GM23338 (cell line): Measurements from ENCODE around the gene GFOD1. TPM values are rescaled to one million over a fixed set of nuclear protein-coding genes. Genes with fewer than 3 reads are reported as not detected.

Experiments
- ATAC-seq: fragments of 200-7000 bp; cut with Tn5 transposase; 3 replicates; pipeline ENCODE4 v1.9.1; 2020
- DNase-seq: peaks from one replicate; pipeline ENCODE4 v3.0.0-alpha.2; 2015; ENCODE audit warnings: low spot score
- H2AFZ ChIP-seq: fragments of 200-600 bp; sonication (generic); 2 replicates; pipeline ENCODE4 v1.8.0; 2016; ENCODE audit warnings: antibody characterized with exemption, mild to moderate bottlenecking, moderate library complexity
- H3F3A ChIP-seq: fragments of 200-600 bp; sonication (generic); replicated peaks from 2 replicates; pipeline ENCODE4 v1.8.0; 2017; ENCODE audit warnings: antibody characterized with exemption, mixed run types, low read depth
- H3K27ac ChIP-seq: fragments of 200-600 bp; sonication (generic); 2 replicates; pipeline ENCODE4 v1.6.1; 2016; ENCODE audit warnings: low read depth
- H3K27me3 ChIP-seq: fragments of 200-600 bp; sonication (generic); 2 replicates; pipeline ENCODE4 v1.8.0; 2016; ENCODE audit warnings: mild to moderate bottlenecking, mixed run types, moderate library complexity; ENCODE audit not compliant: insufficient read depth
- H3K36me3 ChIP-seq: fragments of 200-600 bp; sonication (generic); 2 replicates; pipeline ENCODE4 v1.8.0; 2016; ENCODE audit warnings: mild to moderate bottlenecking; ENCODE audit not compliant: insufficient read depth
- H3K4me1 ChIP-seq: fragments of 200-600 bp; sonication (generic); 2 replicates; pipeline ENCODE4 v1.8.0; 2016; ENCODE audit warnings: mild to moderate bottlenecking, moderate library complexity; ENCODE audit not compliant: insufficient read depth
- H3K4me2 ChIP-seq: fragments of 200-600 bp; sonication (generic); 2 replicates; pipeline ENCODE4 v1.7.1; 2017; ENCODE audit warnings: mixed run types
- H3K4me3 ChIP-seq: fragments of 200-600 bp; sonication (generic); 2 replicates; pipeline ENCODE4 v1.6.1; 2016; ENCODE audit warnings: mixed run types
- H3K79me2 ChIP-seq: fragments of 200-600 bp; sonication (generic); replicated peaks from 2 replicates; pipeline ENCODE4 v1.8.0; 2017; ENCODE audit warnings: mild to moderate bottlenecking; ENCODE audit not compliant: insufficient read depth
- H3K9me2 ChIP-seq: fragments of 200-600 bp; sonication (generic); 2 replicates; pipeline ENCODE4 v1.8.0; 2017; ENCODE audit not compliant: insufficient read depth
- H4K20me1 ChIP-seq: fragments of 200-600 bp; sonication (generic); replicated peaks from 2 replicates; pipeline ENCODE4 v1.8.0; 2017; ENCODE audit warnings: mild to moderate bottlenecking; ENCODE audit not compliant: insufficient read depth
- H3K27ac Mint-ChIP-seq: 2 replicates; pipeline ENCODE4 v1.8.0; 2020; ENCODE audit warnings: inconsistent platforms, mild to moderate bottlenecking, moderate library complexity, mixed read lengths
- H3K27me3 Mint-ChIP-seq: 3 replicates; pipeline ENCODE4 v1.8.0; 2022; ENCODE audit warnings: low read depth, mild to moderate bottlenecking, moderate library complexity, mixed read lengths, inconsistent platforms; ENCODE audit not compliant: insufficient read depth, poor library complexity
- H3K36me3 Mint-ChIP-seq: 3 replicates; pipeline ENCODE4 v1.8.0; 2021; ENCODE audit warnings: low read depth, mild to moderate bottlenecking, inconsistent platforms, moderate library complexity, mixed read lengths
- H3K4me1 Mint-ChIP-seq: 3 replicates; pipeline ENCODE4 v1.8.0; 2020; ENCODE audit warnings: mild to moderate bottlenecking, inconsistent platforms, mixed read lengths
- H3K4me3 Mint-ChIP-seq: 3 replicates; pipeline ENCODE4 v1.8.0; 2021; ENCODE audit warnings: moderate library complexity, mild to moderate bottlenecking, inconsistent platforms, mixed read lengths
- H3K9me3 Mint-ChIP-seq: 3 replicates; pipeline ENCODE4 v1.8.0; 2020; ENCODE audit warnings: moderate library complexity, mild to moderate bottlenecking, inconsistent platforms, mixed read lengths
- ETS1 ChIP-seq: IDR thresholded peaks from 2 replicates; pipeline ENCODE4 v1.6.1; 2016; ENCODE audit warnings: antibody characterized with exemption
- EZH2 ChIP-seq: fragments of 200-600 bp; sonication (generic); IDR thresholded peaks from one replicate; pipeline ENCODE4 v1.8.0; 2017; ENCODE audit warnings: antibody characterized with exemption, mild to moderate bottlenecking, low read depth; ENCODE audit not compliant: unreplicated experiment
- EZH2phosphoT487 ChIP-seq: fragments of 200-600 bp; sonication (generic); IDR thresholded peaks from one replicate; pipeline ENCODE4 v1.8.1; 2018; ENCODE audit warnings: antibody characterized with exemption; ENCODE audit not compliant: unreplicated experiment
- JUNB ChIP-seq: IDR thresholded peaks from one replicate; pipeline ENCODE4 v1.6.1; 2016; ENCODE audit warnings: antibody characterized with exemption; ENCODE audit not compliant: unreplicated experiment
- POLR2AphosphoS5 ChIP-seq: IDR thresholded peaks from 2 replicates; pipeline ENCODE4 v1.6.1; 2016; ENCODE audit warnings: antibody characterized with exemption, low read depth
- REST ChIP-seq: IDR thresholded peaks from one replicate; pipeline ENCODE4 v1.6.1; 2018; ENCODE audit warnings: antibody characterized with exemption; ENCODE audit not compliant: unreplicated experiment
- STAT1 ChIP-seq: IDR thresholded peaks from one replicate; pipeline ENCODE4 v1.6.1; 2016; ENCODE audit warnings: antibody characterized with exemption; ENCODE audit not compliant: unreplicated experiment
- ZNF114 ChIP-seq: fragments of 250-450 bp; sonication (Bioruptor Pico); IDR thresholded peaks from 2 replicates; pipeline ENCODE4 v1.5.0; 2020; ENCODE audit warnings: mild to moderate bottlenecking, moderate library complexity
- ZNF331 ChIP-seq: fragments of 250-450 bp; sonication (Bioruptor Pico); IDR thresholded peaks from 2 replicates; pipeline ENCODE4 v1.5.0; 2020; ENCODE audit warnings: low read depth, mild to moderate bottlenecking, moderate library complexity
- polyA plus RNA-seq: library from polyadenylated mRNA; unstranded; fragments of >200 nt; fragmentation: Nextera tagmentation; extraction: Ambion mirVana; gene quantifications from 2 replicates; pipeline ENCODE4 v1.2.1, GENCODE V29; 2016
- total RNA-seq: library from RNA; depleted of rRNA; stranded (reverse); fragments of >200 nt; shearing (Covaris generic); gene quantifications from 2 replicates; pipeline ENCODE4 v1.2.3, GENCODE V29; 2014
- TF ChIP-seq, protein P1 (sequence below), 2 experiments: fragments of 200-600 bp in 1 of 2; sonication (generic) in 1 of 2; conservative IDR thresholded peaks; 2 replicates each; pipeline versions ENCODE4 v1.5.1 to v1.6.1; 2016 to 2017; ENCODE audit warnings: antibody characterized with exemption in 2 of 2, low read depth in 2 of 2, mild to moderate bottlenecking in 2 of 2, moderate library complexity in 1 of 2
- TF ChIP-seq, protein P2 (sequence below): fragments of 250-450 bp; sonication (Bioruptor Pico); IDR thresholded peaks from 2 replicates; pipeline ENCODE4 v1.5.0; 2020; ENCODE audit warnings: mild to moderate bottlenecking, moderate library complexity

The GFOD1 gene
- total and polyA plus RNA-seq, 2 experiments from 2014 or later = 4.9 to 12.8 TPM

DNA sequence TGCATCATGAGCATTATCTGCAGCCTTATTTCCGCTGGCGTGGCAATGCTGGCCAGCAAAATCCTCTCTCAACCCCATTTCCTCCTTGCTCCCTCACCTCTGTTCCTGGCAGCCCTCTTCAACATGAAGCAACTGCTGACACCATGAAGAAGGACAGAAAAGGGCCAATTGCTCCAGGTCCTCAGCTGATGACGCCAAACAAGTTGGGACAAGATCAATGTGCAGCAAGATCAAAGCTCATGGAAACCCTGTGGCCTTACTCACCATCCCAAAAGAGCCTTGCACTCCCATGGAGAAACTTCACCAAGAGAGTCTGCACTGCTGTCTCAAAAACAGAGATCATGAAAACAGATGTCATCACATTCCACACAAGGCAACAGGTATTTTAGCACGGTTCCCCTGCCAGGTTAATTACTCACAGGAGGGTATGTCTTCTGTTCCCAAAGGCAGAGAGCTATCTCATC is 7.4 kb downstream of the GFOD1 start (continued):
- TF ChIP-seq REST = no peak
- no peak for TF ChIP-seq EZH2phosphoT487
- TF ChIP-seq, protein P1, sequence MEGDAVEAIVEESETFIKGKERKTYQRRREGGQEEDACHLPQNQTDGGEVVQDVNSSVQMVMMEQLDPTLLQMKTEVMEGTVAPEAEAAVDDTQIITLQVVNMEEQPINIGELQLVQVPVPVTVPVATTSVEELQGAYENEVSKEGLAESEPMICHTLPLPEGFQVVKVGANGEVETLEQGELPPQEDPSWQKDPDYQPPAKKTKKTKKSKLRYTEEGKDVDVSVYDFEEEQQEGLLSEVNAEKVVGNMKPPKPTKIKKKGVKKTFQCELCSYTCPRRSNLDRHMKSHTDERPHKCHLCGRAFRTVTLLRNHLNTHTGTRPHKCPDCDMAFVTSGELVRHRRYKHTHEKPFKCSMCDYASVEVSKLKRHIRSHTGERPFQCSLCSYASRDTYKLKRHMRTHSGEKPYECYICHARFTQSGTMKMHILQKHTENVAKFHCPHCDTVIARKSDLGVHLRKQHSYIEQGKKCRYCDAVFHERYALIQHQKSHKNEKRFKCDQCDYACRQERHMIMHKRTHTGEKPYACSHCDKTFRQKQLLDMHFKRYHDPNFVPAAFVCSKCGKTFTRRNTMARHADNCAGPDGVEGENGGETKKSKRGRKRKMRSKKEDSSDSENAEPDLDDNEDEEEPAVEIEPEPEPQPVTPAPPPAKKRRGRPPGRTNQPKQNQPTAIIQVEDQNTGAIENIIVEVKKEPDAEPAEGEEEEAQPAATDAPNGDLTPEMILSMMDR (conservative IDR thresholded peaks at IDR 0.05; ENCODE audit: low read depth in 2 of 2) = no peak

DNA sequence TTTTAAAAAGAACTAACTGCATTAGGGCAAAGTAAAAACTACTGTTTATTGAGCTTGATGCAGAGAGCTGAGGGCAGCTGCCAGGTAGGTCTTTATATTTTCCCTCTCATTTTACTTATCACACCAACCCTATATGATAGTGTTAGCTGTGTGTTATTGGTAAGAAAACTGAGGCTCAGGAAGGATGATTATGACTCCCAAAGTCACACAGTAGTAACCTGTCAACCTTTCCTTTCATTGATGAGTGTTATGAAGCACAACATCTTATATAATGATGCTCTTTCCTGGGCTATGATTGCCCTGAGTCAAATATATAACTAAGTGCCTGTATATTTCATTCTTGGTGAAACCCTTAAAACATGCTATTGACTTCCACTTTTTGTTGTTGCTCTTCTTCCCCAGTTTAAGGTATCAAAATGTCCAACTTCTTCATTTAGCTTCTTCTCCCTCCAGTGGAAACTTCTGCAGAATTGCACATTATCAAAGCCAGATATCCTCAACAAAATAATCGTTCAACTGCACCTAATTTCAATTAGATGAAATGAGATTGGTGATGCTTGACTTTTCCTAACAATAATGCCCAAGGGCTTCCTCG is 8.1 kb downstream of the GFOD1 start:
- Histone ChIP-seq H3K4me3 (no peak overlapping the region), H3K27me3 (peaks cover 15% of the 10 kb centered on the region), H3K4me1 (no peaks in the 10 kb centered on the region; the same call in 1 of the 2 replicates), H3K27ac (no peak overlapping the region), H3K4me2 (no peak overlapping the region), H3K9me2 (no peaks in the 10 kb centered on the region), H2AFZ (no peak overlapping the region), H3F3A (no peaks in the 10 kb centered on the region), H3K79me2 (peaks cover 40% of the 10 kb centered on the region), H3K36me3 (no peaks in the 10 kb centered on the region), H4K20me1 (no peaks in the 10 kb centered on the region; the same call in 1 of the 2 replicates)
- Mint-ChIP-seq H3K27me3 (peaks cover 4% of the 10 kb centered on the region), H3K4me1 (peaks cover 16% of the 10 kb centered on the region), H3K9me3 (no peaks in the 10 kb centered on the region; the same call in 2 of the 3 replicates), H3K36me3 (peaks cover 6% of the 10 kb centered on the region; the same call in 2 of the 3 replicates), H3K27ac (no peak overlapping the region), H3K4me3 (no peak overlapping the region)
- DNase-seq (no peak), ATAC-seq (no peak)
- TF ChIP-seq, protein P2, sequence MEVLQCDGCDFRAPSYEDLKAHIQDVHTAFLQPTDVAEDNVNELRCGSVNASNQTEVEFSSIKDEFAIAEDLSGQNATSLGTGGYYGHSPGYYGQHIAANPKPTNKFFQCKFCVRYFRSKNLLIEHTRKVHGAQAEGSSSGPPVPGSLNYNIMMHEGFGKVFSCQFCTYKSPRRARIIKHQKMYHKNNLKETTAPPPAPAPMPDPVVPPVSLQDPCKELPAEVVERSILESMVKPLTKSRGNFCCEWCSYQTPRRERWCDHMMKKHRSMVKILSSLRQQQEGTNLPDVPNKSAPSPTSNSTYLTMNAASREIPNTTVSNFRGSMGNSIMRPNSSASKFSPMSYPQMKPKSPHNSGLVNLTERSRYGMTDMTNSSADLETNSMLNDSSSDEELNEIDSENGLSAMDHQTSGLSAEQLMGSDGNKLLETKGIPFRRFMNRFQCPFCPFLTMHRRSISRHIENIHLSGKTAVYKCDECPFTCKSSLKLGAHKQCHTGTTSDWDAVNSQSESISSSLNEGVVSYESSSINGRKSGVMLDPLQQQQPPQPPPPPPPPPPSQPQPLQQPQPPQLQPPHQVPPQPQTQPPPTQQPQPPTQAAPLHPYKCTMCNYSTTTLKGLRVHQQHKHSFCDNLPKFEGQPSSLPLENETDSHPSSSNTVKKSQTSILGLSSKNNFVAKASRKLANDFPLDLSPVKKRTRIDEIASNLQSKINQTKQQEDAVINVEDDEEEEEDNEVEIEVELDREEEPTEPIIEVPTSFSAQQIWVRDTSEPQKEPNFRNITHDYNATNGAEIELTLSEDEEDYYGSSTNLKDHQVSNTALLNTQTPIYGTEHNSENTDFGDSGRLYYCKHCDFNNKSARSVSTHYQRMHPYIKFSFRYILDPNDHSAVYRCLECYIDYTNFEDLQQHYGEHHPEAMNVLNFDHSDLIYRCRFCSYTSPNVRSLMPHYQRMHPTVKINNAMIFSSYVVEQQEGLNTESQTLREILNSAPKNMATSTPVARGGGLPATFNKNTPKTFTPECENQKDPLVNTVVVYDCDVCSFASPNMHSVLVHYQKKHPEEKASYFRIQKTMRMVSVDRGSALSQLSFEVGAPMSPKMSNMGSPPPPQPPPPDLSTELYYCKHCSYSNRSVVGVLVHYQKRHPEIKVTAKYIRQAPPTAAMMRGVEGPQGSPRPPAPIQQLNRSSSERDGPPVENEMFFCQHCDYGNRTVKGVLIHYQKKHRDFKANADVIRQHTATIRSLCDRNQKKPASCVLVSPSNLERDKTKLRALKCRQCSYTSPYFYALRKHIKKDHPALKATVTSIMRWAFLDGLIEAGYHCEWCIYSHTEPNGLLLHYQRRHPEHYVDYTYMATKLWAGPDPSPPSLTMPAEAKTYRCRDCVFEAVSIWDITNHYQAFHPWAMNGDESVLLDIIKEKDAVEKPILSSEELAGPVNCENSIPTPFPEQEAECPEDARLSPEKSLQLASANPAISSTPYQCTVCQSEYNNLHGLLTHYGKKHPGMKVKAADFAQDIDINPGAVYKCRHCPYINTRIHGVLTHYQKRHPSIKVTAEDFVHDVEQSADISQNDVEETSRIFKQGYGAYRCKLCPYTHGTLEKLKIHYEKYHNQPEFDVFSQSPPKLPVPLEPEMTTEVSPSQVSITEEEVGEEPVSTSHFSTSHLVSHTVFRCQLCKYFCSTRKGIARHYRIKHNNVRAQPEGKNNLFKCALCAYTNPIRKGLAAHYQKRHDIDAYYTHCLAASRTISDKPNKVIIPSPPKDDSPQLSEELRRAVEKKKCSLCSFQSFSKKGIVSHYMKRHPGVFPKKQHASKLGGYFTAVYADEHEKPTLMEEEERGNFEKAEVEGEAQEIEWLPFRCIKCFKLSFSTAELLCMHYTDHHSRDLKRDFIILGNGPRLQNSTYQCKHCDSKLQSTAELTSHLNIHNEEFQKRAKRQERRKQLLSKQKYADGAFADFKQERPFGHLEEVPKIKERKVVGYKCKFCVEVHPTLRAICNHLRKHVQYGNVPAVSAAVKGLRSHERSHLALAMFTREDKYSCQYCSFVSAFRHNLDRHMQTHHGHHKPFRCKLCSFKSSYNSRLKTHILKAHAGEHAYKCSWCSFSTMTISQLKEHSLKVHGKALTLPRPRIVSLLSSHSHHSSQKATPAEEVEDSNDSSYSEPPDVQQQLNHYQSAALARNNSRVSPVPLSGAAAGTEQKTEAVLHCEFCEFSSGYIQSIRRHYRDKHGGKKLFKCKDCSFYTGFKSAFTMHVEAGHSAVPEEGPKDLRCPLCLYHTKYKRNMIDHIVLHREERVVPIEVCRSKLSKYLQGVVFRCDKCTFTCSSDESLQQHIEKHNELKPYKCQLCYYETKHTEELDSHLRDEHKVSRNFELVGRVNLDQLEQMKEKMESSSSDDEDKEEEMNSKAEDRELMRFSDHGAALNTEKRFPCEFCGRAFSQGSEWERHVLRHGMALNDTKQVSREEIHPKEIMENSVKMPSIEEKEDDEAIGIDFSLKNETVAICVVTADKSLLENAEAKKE (CRISPR knock-in tag) = no peak
- no peak for TF ChIP-seq ZNF331
- TF ChIP-seq JUNB = no peak
- no peak for TF ChIP-seq POLR2AphosphoS5
- no peak for TF ChIP-seq EZH2phosphoT487
- TF ChIP-seq STAT1 = no peak
- TF ChIP-seq EZH2 = no peak
- no peak for TF ChIP-seq ETS1
- no peak for TF ChIP-seq ZNF114 (CRISPR knock-in tag)
